Kidney (tissue), 14 donors: ENCODE data around the gene GABBR2. TPM values are rescaled to one million over a fixed set of nuclear protein-coding genes. Genes with fewer than 3 reads are reported as not detected.

Source experiments
- DNase-seq, 5 donors: peaks; one replicate each; pipeline ENCODE4 v3.0.0-alpha.2; 2013 to 2020
- FAIRE-seq: peaks from 2 replicates; lab custom pipeline; 2012; peaks lifted over from hg19 to GRCh38; lab: Jason Lieb, UNC
- H3K27ac ChIP-seq, 2 donors: one replicate each; pipeline ENCODE4 v1.7.0; 2013; ENCODE audit warnings: low read depth in 2 of 2, low read length in 2 of 2, inconsistent platforms in 1 of 2
- H3K27me3 ChIP-seq: one replicate; pipeline ENCODE4 v1.7.1; 2013; ENCODE audit warnings: low read length, inconsistent platforms; ENCODE audit not compliant: control insufficient read depth, insufficient read depth
- H3K36me3 ChIP-seq, 3 donors: one replicate each; pipeline versions ENCODE4 v1.7.0 to v1.7.1; 2013; ENCODE audit warnings: low read length in 3 of 3, control low read depth in 1 of 3, inconsistent platforms in 1 of 3; ENCODE audit not compliant: insufficient read depth in 3 of 3, control insufficient read depth in 2 of 3
- H3K4me1 ChIP-seq, 3 donors: one replicate each; pipeline versions ENCODE4 v1.7.0 to v1.7.1; 2013; ENCODE audit warnings: low read length in 3 of 3, inconsistent platforms in 1 of 3, low read depth in 1 of 3; ENCODE audit not compliant: control insufficient read depth in 2 of 3, insufficient read depth in 2 of 3
- H3K4me3 ChIP-seq, 3 donors: one replicate each; pipeline versions ENCODE4 v1.7.0 to v1.8.1; 2013; ENCODE audit warnings: low read length in 3 of 3, control low read depth in 1 of 3, inconsistent platforms in 1 of 3
- H3K9ac ChIP-seq, 3 donors: one replicate each; pipeline versions ENCODE4 v1.7.0 to v1.7.1; 2013; ENCODE audit warnings: low read length in 3 of 3, control low read depth in 1 of 3, inconsistent platforms in 1 of 3
- H3K9me3 ChIP-seq, 3 donors: one replicate each; pipeline versions ENCODE4 v1.7.0 to v1.7.1; 2013; ENCODE audit warnings: low read length in 3 of 3, control low read depth in 1 of 3, inconsistent platforms in 1 of 3; ENCODE audit not compliant: control insufficient read depth in 2 of 3, insufficient read depth in 1 of 3
- intact Hi-C: fragments of 100-400 bp; cut with DNase I; formaldehyde crosslinking; loops from one replicate; pipeline ENCODE4 v1.11.1; 2022
- polyA plus RNA-seq: library from polyadenylated mRNA; stranded (reverse); fragments of 350-450 nt; fragmentation: Illumina TruSeq; extraction: RNeasy Lipid Tissue Mini Kit (QIAGEN cat#74804); gene quantifications from one replicate; pipeline ENCODE4 v1.2.3, GENCODE V29; 2014; ENCODE audit warnings: low read depth, low replicate concordance; ENCODE audit not compliant: insufficient read depth
- total RNA-seq: library from RNA; stranded (reverse); fragmentation: NEBNext Ultra II Directional; extraction: Animal tissue kit (Norgen Biotek cat#: 25700); gene quantifications from one replicate; pipeline ENCODE4 v1.2.1, GENCODE V29; 2021
- TF ChIP-seq, protein P1 (sequence below): IDR thresholded peaks from 3 replicates; pipeline ENCODE4 v1.5.1; 2012; ENCODE audit warnings: mild to moderate bottlenecking, moderate library complexity, borderline replicate concordance; ENCODE audit not compliant: insufficient read depth; ENCODE audit errors: extremely low read depth
- donor health status: control.
- donor health status: control.
- donor health status: control.
- donor health status: control.
- donor health status: control.
- donor health status: DM: yes; HTN: yes; CAD: no.
- donor health status: Normal renal cell carcinoma (clear cell type).

The GABBR2 gene
- total and polyA plus RNA-seq, 2 donors from 2014 or later: 0.06 TPM; not detected in 1

DNA sequence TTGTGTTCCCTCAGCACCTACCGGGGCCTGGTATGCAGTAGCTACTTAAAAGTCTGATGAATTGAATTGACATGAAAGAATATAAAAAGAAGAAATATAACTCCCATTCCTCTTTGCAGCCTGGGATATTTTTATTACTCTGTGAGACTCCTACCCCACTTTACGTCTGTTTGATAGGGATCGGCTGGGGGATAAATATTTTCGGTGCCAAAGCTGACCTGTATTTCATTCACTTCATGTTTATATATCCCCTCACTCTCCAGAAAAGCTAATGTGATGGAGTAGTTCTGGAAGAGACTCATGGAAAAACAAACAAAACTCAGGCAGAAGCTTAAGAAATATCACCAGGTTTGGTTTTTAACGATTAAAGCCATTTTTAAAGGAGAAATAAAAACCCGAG is 345.1 kb downstream of the GABBR2 start:
- Histone ChIP-seq H3K27me3 (no peaks in the 10 kb centered on the region), H3K36me3 (no peaks in the 10 kb centered on the region), H3K9ac (no peak overlapping the region), H3K27ac (no peak overlapping the region), H3K9me3 (peaks cover 2 to 15% (median 2%) of the 10 kb centered on the region in 3 donors), H3K4me3 (no peak overlapping the region), H3K4me1 (no peaks in the 10 kb centered on the region)
- intact Hi-C loops: no loop called here
- TF ChIP-seq, protein P1, sequence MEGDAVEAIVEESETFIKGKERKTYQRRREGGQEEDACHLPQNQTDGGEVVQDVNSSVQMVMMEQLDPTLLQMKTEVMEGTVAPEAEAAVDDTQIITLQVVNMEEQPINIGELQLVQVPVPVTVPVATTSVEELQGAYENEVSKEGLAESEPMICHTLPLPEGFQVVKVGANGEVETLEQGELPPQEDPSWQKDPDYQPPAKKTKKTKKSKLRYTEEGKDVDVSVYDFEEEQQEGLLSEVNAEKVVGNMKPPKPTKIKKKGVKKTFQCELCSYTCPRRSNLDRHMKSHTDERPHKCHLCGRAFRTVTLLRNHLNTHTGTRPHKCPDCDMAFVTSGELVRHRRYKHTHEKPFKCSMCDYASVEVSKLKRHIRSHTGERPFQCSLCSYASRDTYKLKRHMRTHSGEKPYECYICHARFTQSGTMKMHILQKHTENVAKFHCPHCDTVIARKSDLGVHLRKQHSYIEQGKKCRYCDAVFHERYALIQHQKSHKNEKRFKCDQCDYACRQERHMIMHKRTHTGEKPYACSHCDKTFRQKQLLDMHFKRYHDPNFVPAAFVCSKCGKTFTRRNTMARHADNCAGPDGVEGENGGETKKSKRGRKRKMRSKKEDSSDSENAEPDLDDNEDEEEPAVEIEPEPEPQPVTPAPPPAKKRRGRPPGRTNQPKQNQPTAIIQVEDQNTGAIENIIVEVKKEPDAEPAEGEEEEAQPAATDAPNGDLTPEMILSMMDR: no peak
- FAIRE-seq: no peak
- DNase-seq: peak in 3 of 5 donors; percentile 44 to 90 (median 71)

DNA sequence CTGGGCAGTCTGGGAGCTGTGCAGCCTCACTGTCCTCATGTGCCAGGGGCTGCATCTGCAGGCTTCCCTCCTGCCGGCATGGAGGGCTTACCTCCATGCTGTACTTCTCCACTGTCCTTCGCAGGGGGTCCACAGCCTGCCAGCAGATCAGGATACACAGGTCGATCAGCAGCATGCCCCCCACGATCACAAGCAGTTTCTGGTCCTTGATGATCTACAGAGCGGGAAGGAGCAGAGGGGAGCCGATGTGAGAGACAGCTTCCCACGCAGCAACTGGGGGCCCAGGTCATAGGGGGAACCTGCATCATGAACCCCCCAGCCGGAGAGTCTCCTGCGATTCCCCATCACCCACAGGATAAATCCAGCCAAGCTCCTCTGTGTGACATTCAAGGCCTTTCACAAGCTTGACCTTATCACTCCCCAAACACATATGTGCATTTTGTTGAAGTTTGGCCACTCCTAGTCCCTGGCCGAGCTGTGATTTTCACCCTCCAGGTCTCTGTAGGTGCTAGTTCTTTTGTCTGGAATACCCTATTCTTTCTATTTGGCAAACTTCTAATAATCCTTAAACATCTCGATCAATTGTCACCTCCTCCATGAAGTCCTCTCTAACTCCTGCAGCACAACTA is 346.0 kb downstream of the GABBR2 start:
- Histone ChIP-seq H3K36me3 (no peaks in the 10 kb centered on the region), H3K9ac (no peak overlapping the region), H3K27me3 (no peaks in the 10 kb centered on the region), H3K4me1 (no peaks in the 10 kb centered on the region), H3K27ac (no peak overlapping the region), H3K4me3 (no peak overlapping the region), H3K9me3 (peaks cover 2 to 15% (median 2%) of the 10 kb centered on the region in 3 donors)
- intact Hi-C loops: no loop called here
- TF ChIP-seq, protein P1: no peak
- no peak for DNase-seq
- FAIRE-seq: no peak

DNA sequence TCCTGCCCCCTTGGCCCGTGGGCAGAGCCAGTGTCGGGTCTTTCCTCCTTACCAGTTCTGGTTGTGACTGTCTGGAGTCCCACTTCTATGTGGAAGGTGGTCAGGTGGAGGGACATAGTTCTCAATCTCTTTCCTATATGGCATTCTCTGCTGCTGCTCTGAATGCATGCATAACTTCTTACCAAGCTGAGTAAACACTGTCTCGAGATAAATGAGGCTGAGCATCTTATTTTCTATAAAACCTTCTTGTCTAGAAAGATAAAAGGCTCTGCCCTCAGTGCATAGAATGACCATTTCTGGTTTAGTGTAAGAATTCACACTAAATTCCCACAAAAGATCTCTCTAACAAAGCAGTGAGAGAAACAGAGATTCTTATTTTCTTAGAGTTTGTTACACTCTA is 347.1 kb downstream of the GABBR2 start:
- FAIRE-seq: no peak
- no peaks in the 10 kb centered on the region for H3K36me3 ChIP-seq
- intact Hi-C loops: no loop called here
- H3K27ac ChIP-seq: no peak overlapping the region
- DNase-seq: no peak
- TF ChIP-seq, protein P1: no peak
- H3K9me3 ChIP-seq: peaks cover 2 to 15% (median 2%) of the 10 kb centered on the region in 3 donors
- H3K4me1 ChIP-seq: no peaks in the 10 kb centered on the region
- no peak overlapping the region for H3K4me3 ChIP-seq
- no peak overlapping the region for H3K9ac ChIP-seq
- H3K27me3 ChIP-seq: no peaks in the 10 kb centered on the region

DNA sequence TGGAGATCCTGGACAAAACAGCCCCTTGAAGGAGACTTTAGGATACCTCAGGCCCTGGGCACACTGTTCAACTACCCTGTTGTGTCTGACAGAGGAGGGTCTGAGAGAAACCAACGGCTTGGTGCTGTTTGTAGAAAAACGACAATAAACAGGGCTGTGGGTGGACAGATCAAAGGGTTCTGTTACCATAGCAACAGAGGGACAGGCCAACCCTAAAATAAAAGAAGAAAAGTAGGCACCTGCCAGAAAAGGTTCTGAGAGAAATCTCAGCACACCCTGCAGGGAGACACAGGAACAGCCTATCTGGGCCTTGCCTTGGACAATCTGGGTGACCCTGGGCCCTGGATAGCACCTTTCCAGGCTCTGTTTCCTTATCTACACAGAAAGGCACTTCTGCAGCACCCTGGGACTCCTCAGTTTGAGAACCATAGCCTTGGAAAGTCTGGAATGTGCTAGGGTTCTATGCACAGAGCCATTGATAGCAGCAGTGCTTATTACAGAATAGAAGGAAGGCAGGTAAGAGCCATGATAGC is 348.5 kb downstream of the GABBR2 start:
- no peaks in the 10 kb centered on the region for H3K27me3 ChIP-seq
- H3K4me3 ChIP-seq: no peak overlapping the region
- H3K9ac ChIP-seq: no peak overlapping the region
- H3K4me1 ChIP-seq: no peaks in the 10 kb centered on the region
- H3K36me3 ChIP-seq: no peaks in the 10 kb centered on the region
- TF ChIP-seq, protein P1: no peak
- H3K9me3 ChIP-seq: peaks cover 1 to 4% (median 2%) of the 10 kb centered on the region in 3 donors
- no peak overlapping the region for H3K27ac ChIP-seq
- DNase-seq (no peak), FAIRE-seq (no peak)
- intact Hi-C loops: no loop called here
